PFSK-1 (cell line): ENCODE data around the gene COL4A6.

Source experiments
- FOXP2 ChIP-seq: optimal IDR thresholded peaks from 2 replicates; pipeline ENCODE3; 2011; ENCODE audit warnings: borderline replicate concordance, control low read depth, inconsistent platforms; ENCODE audit not compliant: insufficient read depth; ENCODE audit errors: extremely low read length, extremely low read depth
- POLR2AphosphoS5 ChIP-seq: IDR thresholded peaks from 2 replicates; pipeline ENCODE4 v1.6.1; 2012; ENCODE audit warnings: low read depth, mild to moderate bottlenecking, control low read depth, low read length, moderate library complexity
- SIN3A ChIP-seq: IDR thresholded peaks from 2 replicates; pipeline ENCODE4 v1.6.1; 2012; ENCODE audit warnings: mild to moderate bottlenecking, low read length, moderate library complexity, borderline replicate concordance; ENCODE audit not compliant: insufficient read depth
- TAF1 ChIP-seq: IDR thresholded peaks from 2 replicates; pipeline ENCODE4 v1.6.1; 2012; ENCODE audit warnings: low read length, control low read depth, borderline replicate concordance; ENCODE audit not compliant: insufficient read depth
- TF ChIP-seq, protein P1 (sequence below), 2 experiments: IDR thresholded peaks; 2 replicates each; pipeline versions ENCODE4 v1.6.1 to v1.8.0; 2011 to 2012; ENCODE audit warnings: low read depth in 2 of 2, low read length in 2 of 2, control low read depth in 1 of 2, inconsistent platforms in 1 of 2, mild to moderate bottlenecking in 1 of 2, moderate library complexity in 1 of 2; ENCODE audit not compliant: insufficient read depth in 1 of 2

DNA sequence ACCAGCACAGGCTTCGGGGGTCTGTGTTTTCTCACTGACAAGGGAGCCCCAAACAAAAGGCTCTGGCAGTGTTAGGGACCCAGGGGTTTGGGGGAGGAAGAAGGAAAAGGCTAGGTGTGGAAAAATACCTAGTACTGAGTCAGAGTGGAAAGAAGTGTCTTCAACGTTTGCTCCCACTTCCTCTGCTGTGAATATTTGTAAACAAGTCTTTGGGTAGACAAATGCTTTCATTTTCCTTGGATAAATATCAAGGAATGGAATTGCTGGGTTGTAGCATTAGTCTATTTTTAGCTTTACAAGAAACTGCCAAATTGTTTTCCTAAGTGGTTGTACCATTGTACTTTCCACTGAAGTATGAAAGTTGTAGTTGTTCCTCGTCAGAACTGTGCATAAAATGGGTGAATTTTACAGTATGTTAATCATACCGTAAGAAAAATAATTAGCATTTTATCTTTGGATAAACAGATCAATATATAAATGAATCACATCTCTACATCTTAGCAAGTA is 18.8 kb upstream of the COL4A6 start:
- TF ChIP-seq TAF1 = no peak
- TF ChIP-seq SIN3A = no peak
- TF ChIP-seq POLR2AphosphoS5 = no peak
- TF ChIP-seq, protein P1, sequence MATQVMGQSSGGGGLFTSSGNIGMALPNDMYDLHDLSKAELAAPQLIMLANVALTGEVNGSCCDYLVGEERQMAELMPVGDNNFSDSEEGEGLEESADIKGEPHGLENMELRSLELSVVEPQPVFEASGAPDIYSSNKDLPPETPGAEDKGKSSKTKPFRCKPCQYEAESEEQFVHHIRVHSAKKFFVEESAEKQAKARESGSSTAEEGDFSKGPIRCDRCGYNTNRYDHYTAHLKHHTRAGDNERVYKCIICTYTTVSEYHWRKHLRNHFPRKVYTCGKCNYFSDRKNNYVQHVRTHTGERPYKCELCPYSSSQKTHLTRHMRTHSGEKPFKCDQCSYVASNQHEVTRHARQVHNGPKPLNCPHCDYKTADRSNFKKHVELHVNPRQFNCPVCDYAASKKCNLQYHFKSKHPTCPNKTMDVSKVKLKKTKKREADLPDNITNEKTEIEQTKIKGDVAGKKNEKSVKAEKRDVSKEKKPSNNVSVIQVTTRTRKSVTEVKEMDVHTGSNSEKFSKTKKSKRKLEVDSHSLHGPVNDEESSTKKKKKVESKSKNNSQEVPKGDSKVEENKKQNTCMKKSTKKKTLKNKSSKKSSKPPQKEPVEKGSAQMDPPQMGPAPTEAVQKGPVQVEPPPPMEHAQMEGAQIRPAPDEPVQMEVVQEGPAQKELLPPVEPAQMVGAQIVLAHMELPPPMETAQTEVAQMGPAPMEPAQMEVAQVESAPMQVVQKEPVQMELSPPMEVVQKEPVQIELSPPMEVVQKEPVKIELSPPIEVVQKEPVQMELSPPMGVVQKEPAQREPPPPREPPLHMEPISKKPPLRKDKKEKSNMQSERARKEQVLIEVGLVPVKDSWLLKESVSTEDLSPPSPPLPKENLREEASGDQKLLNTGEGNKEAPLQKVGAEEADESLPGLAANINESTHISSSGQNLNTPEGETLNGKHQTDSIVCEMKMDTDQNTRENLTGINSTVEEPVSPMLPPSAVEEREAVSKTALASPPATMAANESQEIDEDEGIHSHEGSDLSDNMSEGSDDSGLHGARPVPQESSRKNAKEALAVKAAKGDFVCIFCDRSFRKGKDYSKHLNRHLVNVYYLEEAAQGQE (IDR thresholded peaks at IDR 0.05; ENCODE audit: insufficient read depth in 1 of 2, low read depth in 2 of 2, low read length in 2 of 2) = no peak
- TF ChIP-seq FOXP2 = no peak
